Esophagus (tissue), 2 donors: ENCODE measurements around the gene NPS. TPM values are rescaled to one million over a fixed set of nuclear protein-coding genes. Genes with fewer than 3 reads are reported as not detected.

Experiments used
- H3K27ac ChIP-seq, 2 donors: one replicate each; pipeline ENCODE4 v1.5.1; 2013; ENCODE audit warnings: low read depth in 2 of 2, mild to moderate bottlenecking in 2 of 2, inconsistent platforms in 1 of 2, low read length in 1 of 2, moderate library complexity in 1 of 2
- H3K27me3 ChIP-seq, 2 donors: one replicate each; pipeline ENCODE4 v1.6.1; 2013; ENCODE audit warnings: low read length in 2 of 2, control low read depth in 1 of 2, mild to moderate bottlenecking in 1 of 2; ENCODE audit not compliant: insufficient read depth in 2 of 2, control insufficient read depth in 1 of 2
- H3K36me3 ChIP-seq, 2 donors: one replicate each; pipeline ENCODE4 v1.6.1; 2013; ENCODE audit warnings: low read length in 1 of 2; ENCODE audit not compliant: control insufficient read depth in 2 of 2, insufficient read depth in 2 of 2
- H3K4me1 ChIP-seq, 2 donors: one replicate each; pipeline ENCODE4 v1.6.1; 2013; ENCODE audit warnings: low read length in 1 of 2; ENCODE audit not compliant: control insufficient read depth in 2 of 2, insufficient read depth in 2 of 2
- H3K4me3 ChIP-seq, 2 donors: one replicate each; pipeline ENCODE4 v1.5.1; 2013; ENCODE audit warnings: low read length in 2 of 2, mild to moderate bottlenecking in 2 of 2, low read depth in 1 of 2, moderate library complexity in 1 of 2
- H3K9me3 ChIP-seq, 2 donors: one replicate each; pipeline ENCODE4 v1.6.1; 2013; ENCODE audit warnings: mild to moderate bottlenecking in 2 of 2, low read depth in 1 of 2, low read length in 1 of 2, moderate library complexity in 1 of 2; ENCODE audit not compliant: control insufficient read depth in 2 of 2, insufficient read depth in 1 of 2
- WGBS, 2 donors: extraction: QIAGEN DNeasy Blood & Tissue Kit; methylation state at CpG; one replicate each; pipeline ENCODE4 v1.1.7; 2013; 5-methylcytosine and 5-hydroxymethylcytosine counted together
- polyA plus RNA-seq, 2 donors: library from polyadenylated mRNA; stranded (reverse); fragments of 200-250 nt; gene quantifications; one replicate each; pipeline ENCODE4 v1.2.3, GENCODE V29; 2013
- donor health status: healthy with polysubstance abuse.
- donor health status: Bipolar disorder and iron deficiency.

The NPS gene
- polyA plus RNA-seq, 2 donors, result not detected

DNA sequence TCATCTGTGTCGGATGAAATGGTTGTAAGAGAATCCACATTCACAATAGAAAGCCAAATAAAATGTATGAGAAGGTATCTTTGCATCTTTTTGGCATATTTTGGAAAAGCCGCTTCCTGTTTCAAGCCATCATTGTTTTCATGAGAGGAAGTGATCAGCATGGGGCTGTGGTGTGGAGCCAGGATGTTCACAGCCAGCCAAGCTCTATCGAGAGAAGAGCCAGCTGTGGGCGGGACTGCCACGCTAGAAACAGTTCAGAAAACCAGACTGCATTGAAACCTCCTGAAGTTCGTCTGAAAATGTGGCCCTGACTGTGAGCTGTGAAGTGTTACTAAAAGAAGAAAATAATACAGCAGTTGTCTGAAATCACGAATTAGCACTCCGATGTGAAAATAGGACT, 21.2 kb upstream of the NPS start:
- no peaks in the 10 kb centered on the region for H3K9me3 ChIP-seq
- 47 to 57% methylated on average over 8 of the region's 8 CpGs for WGBS, 2 donors
- H3K4me1 ChIP-seq, result no peaks in the 10 kb centered on the region
- no peaks in the 10 kb centered on the region for H3K36me3 ChIP-seq
- H3K4me3 ChIP-seq, result no peak overlapping the region
- no peaks in the 10 kb centered on the region for H3K27me3 ChIP-seq
- no peak overlapping the region for H3K27ac ChIP-seq

- H3K9me3 ChIP-seq, result peaks cover 0 to 4% of the 10 kb centered on the region in 2 donors
- WGBS, 2 donors, result 87 to 89% methylated on average over 6 of the region's 6 CpGs
- H3K4me3 ChIP-seq, result no peak overlapping the region
- H3K4me1 ChIP-seq, result no peaks in the 10 kb centered on the region
- H3K27me3 ChIP-seq, result no peaks in the 10 kb centered on the region
- no peak overlapping the region for H3K27ac ChIP-seq
- H3K36me3 ChIP-seq, result no peaks in the 10 kb centered on the region
Measured at GRCh38 chr10:127532193-127532592, 16.9 kb upstream of the NPS start.

DNA sequence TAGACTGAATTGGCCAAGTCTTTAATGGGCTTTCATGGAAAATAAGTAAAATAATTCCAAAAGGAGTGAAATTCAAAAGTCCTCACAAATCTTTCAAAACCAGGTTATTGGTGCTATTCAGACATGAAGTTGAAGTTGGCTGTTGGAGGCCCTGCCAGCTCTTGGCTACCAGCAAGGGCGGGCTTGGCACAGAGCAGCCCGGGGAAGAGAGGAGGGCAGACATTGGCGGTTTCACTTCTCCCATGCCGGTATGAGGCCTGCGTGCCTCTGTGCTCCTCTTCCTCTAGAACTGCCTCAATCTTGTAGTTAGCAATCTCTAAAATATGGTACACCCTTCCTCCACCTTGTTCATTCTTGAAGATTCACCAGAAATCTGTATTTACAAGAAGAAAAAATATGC, 16.4 kb upstream of the NPS start:
- Histone ChIP-seq H3K36me3 (no peaks in the 10 kb centered on the region), H3K9me3 (peaks cover 3 to 4% of the 10 kb centered on the region in 2 donors)
- 89 to 92% methylated on average over 5 of the region's 5 CpGs for WGBS, 2 donors

DNA sequence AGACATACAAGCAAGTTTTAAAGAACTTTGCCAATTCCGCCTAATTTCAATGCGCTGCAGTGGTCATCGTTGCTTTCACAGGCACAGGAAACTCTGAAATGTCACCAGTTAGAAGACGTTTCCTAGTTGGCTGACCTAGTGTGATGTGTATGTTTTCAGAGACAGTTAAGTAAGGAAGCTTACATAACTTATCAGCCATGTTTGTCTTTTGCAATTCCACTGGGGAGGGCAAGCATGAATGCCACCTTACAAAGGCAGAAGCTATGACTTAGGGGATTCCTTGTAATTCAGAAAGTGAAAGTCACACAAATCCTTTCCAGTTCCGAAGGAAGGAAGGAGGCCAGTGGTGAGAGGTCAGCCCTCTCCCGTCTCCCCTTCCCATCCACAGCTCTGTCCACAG, 15.0 kb upstream of the NPS start:
- Histone ChIP-seq H3K27ac (no peak overlapping the region), H3K4me1 (no peaks in the 10 kb centered on the region), H3K27me3 (no peaks in the 10 kb centered on the region), H3K36me3 (no peaks in the 10 kb centered on the region), H3K9me3 (peaks cover 3 to 4% of the 10 kb centered on the region in 2 donors), H3K4me3 (no peak overlapping the region)
- 72 to 75% methylated on average over 6 of the region's 6 CpGs for WGBS, 2 donors

More for the DNA sequence above, 16.4 kb upstream of the NPS start:
- Histone ChIP-seq H3K27me3 (no peaks in the 10 kb centered on the region), H3K4me3 (no peak overlapping the region), H3K27ac (no peak overlapping the region), H3K4me1 (no peaks in the 10 kb centered on the region)

DNA sequence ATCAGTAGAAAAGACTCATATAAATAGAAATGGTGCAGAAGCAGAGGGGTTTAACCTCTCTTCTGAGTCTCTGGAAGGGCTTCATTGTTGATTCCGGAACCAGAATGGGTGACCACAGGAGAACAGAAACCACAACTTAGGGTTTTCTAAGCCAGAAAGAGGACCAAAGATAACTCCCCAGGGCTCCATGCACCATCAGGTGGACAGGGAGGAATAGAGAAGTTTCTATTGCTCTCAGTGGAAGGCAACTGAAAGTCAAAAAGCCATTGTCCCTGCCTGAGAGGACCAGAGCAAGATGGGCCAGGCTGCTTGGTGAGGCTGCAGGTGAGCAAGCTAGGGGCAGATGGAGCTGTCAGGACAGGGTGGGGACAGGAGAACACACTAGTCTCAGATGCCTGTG, 14.6 kb upstream of the NPS start:
- no peaks in the 10 kb centered on the region for H3K36me3 ChIP-seq
- peaks cover 3 to 4% of the 10 kb centered on the region in 2 donors for H3K9me3 ChIP-seq
- no peak overlapping the region for H3K27ac ChIP-seq
- WGBS, 2 donors, result 92 to 97% methylated on average over 1 of the region's 1 CpG
- no peaks in the 10 kb centered on the region for H3K27me3 ChIP-seq
- no peaks in the 10 kb centered on the region for H3K4me1 ChIP-seq
- no peak overlapping the region for H3K4me3 ChIP-seq

- no peak overlapping the region for H3K4me3 ChIP-seq
- H3K27ac ChIP-seq, result no peak overlapping the region
- WGBS, 2 donors, result 57 to 61% methylated on average over 8 of the region's 8 CpGs
- peaks cover 3 to 4% of the 10 kb centered on the region in 2 donors for H3K9me3 ChIP-seq
- H3K4me1 ChIP-seq, result no peaks in the 10 kb centered on the region
- no peaks in the 10 kb centered on the region for H3K27me3 ChIP-seq
- no peaks in the 10 kb centered on the region for H3K36me3 ChIP-seq
Measured at GRCh38 chr10:127535802-127536515, 13.2 kb upstream of the NPS start.

- 84 to 86% methylated on average over 20 to 21 of the region's 21 CpGs for WGBS, 2 donors
- Histone ChIP-seq H3K27me3 (no peaks in the 10 kb centered on the region), H3K27ac (no peak overlapping the region), H3K36me3 (no peaks in the 10 kb centered on the region), H3K9me3 (peaks cover 3 to 4% of the 10 kb centered on the region in 2 donors), H3K4me1 (no peaks in the 10 kb centered on the region), H3K4me3 (no peak overlapping the region)
Measured at GRCh38 chr10:127536972-127537760, 11.9 kb upstream of the NPS start.

- H3K36me3 ChIP-seq, result no peaks in the 10 kb centered on the region
- no peaks in the 10 kb centered on the region for H3K4me1 ChIP-seq
- H3K27ac ChIP-seq, result no peak overlapping the region
- H3K27me3 ChIP-seq, result no peaks in the 10 kb centered on the region
- 82 to 83% methylated on average over 8 of the region's 8 CpGs for WGBS, 2 donors
- H3K4me3 ChIP-seq, result no peak overlapping the region
- peaks cover 3 to 4% of the 10 kb centered on the region in 2 donors for H3K9me3 ChIP-seq
Measured at GRCh38 chr10:127537924-127538323, 11.2 kb upstream of the NPS start.

GRCh38 chr10:127548022-127548421, 1.1 kb upstream of the NPS start:
- no peaks in the 10 kb centered on the region for H3K36me3 ChIP-seq
- no peak overlapping the region for H3K27ac ChIP-seq
- H3K9me3 ChIP-seq, result peaks cover 0 to 6% of the 10 kb centered on the region in 2 donors
- H3K27me3 ChIP-seq, result no peaks in the 10 kb centered on the region
- no peak overlapping the region for H3K4me3 ChIP-seq
- H3K4me1 ChIP-seq, result no peaks in the 10 kb centered on the region
- WGBS, 2 donors, result 74 to 76% methylated on average over 3 of the region's 3 CpGs
